HepG2 (cell line): ENCODE results near the gene BPIFB2. TPM values are rescaled to one million over a fixed set of nuclear protein-coding genes. Genes with fewer than 3 reads are reported as not detected.
A peak's percentile ranks its signal among the peaks of the same experiment; 100 is the strongest.

Source experiments
- BORCS8-MEF2B ChIP-seq: sonication (generic); formaldehyde crosslinking; IDR thresholded peaks from 2 replicates; pipeline ENCODE4 v1.8.0; 2022; ENCODE audit warnings: mild to moderate bottlenecking, missing genetic modification reagents
- CEBPB ChIP-seq: IDR thresholded peaks from 2 replicates; pipeline ENCODE4 v1.6.1; 2011; ENCODE audit warnings: low read depth, low read length, improper control_type of control experiment, borderline replicate concordance
- GMEB1 ChIP-seq: sonication (generic); formaldehyde crosslinking; IDR thresholded peaks from 2 replicates; pipeline ENCODE4 v1.5.1; 2020; ENCODE audit warnings: missing genetic modification reagents, mild to moderate bottlenecking, borderline replicate concordance
- HOXA5 ChIP-seq: sonication (generic); formaldehyde crosslinking; IDR thresholded peaks from 2 replicates; pipeline ENCODE4 v1.4.0; 2020; ENCODE audit warnings: missing genetic modification reagents
- IRF2 ChIP-seq: IDR thresholded peaks from 2 replicates; pipeline ENCODE4 v1.6.1; 2018; ENCODE audit warnings: missing genetic modification reagents, missing compliant biosample characterization
- JUND ChIP-seq: sonication (generic); formaldehyde crosslinking; IDR thresholded peaks from 2 replicates; pipeline ENCODE4 v1.8.0; 2022; ENCODE audit warnings: mild to moderate bottlenecking, missing genetic modification reagents
- KDM6A ChIP-seq: IDR thresholded peaks from 2 replicates; pipeline ENCODE4 v1.6.1; 2016; ENCODE audit warnings: low read depth
- NFYB ChIP-seq: sonication (generic); formaldehyde crosslinking; IDR thresholded peaks from 2 replicates; pipeline ENCODE4 v1.4.0; 2020; ENCODE audit warnings: missing genetic modification reagents
- NR2F1 ChIP-seq, 2 experiments: fragments of 450-650 bp in 1 of 2; formaldehyde crosslinking in 1 of 2; IDR thresholded peaks; 2 replicates each; pipeline versions ENCODE4 v1.5.0 to v1.6.1; 2016 to 2020; ENCODE audit warnings: mild to moderate bottlenecking in 1 of 2, missing compliant biosample characterization in 1 of 2, missing genetic modification reagents in 1 of 2, moderate library complexity in 1 of 2
- RXRB ChIP-seq: IDR thresholded peaks from 2 replicates; pipeline ENCODE4 v1.6.1; 2016; ENCODE audit warnings: borderline replicate concordance, missing genetic modification reagents, missing compliant biosample characterization
- SMARCE1 ChIP-seq: fragments of 450-650 bp; IDR thresholded peaks from 2 replicates; pipeline ENCODE4 v1.6.1; 2017; ENCODE audit warnings: borderline replicate concordance
- SUZ12 ChIP-seq: fragments of 150-350 bp; IDR thresholded peaks from 2 replicates; pipeline ENCODE4 v1.6.1; 2014; ENCODE audit warnings: low read depth, low read length
- XRCC5 ChIP-seq: fragments of 200-400 bp; formaldehyde crosslinking; optimal IDR thresholded peaks from 2 replicates; pipeline ENCODE3; 2017; ENCODE audit warnings: mild to moderate bottlenecking, low read length
- ZNF224 ChIP-seq: sonication (generic); formaldehyde crosslinking; IDR thresholded peaks from 2 replicates; pipeline ENCODE4 v1.5.0; 2020; ENCODE audit warnings: mild to moderate bottlenecking, missing genetic modification reagents
- ZNF276 ChIP-seq: sonication (generic); formaldehyde crosslinking; IDR thresholded peaks from 2 replicates; pipeline ENCODE4 v1.4.0; 2020; ENCODE audit warnings: mild to moderate bottlenecking, low read depth, missing genetic modification reagents
- ZNF3 ChIP-seq: IDR thresholded peaks from 2 replicates; pipeline ENCODE4 v1.7.0; 2017; ENCODE audit warnings: inconsistent platforms
- ZNF577 ChIP-seq: sonication (generic); formaldehyde crosslinking; IDR thresholded peaks from 2 replicates; pipeline ENCODE4 v1.4.0; 2020; ENCODE audit warnings: mild to moderate bottlenecking, low read depth, missing genetic modification reagents, borderline replicate concordance
- ZNF614 ChIP-seq: IDR thresholded peaks from 2 replicates; pipeline ENCODE4 v1.6.1; 2018; ENCODE audit warnings: missing biosample characterization, missing genetic modification reagents, inconsistent platforms, borderline replicate concordance
- ZNF660 ChIP-seq: sonication (generic); formaldehyde crosslinking; IDR thresholded peaks from 2 replicates; pipeline ENCODE4 v1.5.1; 2020; ENCODE audit warnings: mild to moderate bottlenecking, low read depth, missing genetic modification reagents, borderline replicate concordance
- ZNF674 ChIP-seq: sonication (generic); formaldehyde crosslinking; IDR thresholded peaks from 2 replicates; pipeline ENCODE4 v1.5.0; 2020; ENCODE audit warnings: low read depth, mild to moderate bottlenecking, missing genetic modification reagents
- ZNF749 ChIP-seq: sonication (generic); formaldehyde crosslinking; IDR thresholded peaks from 2 replicates; pipeline ENCODE4 v1.8.0; 2022; ENCODE audit warnings: mild to moderate bottlenecking, missing genetic modification reagents, moderate library complexity, borderline replicate concordance
- polyA plus RNA-seq, 8 experiments: library from polyadenylated mRNA; depleted of rRNA in 3 of 8; stranded (reverse) in 7 of 8; unstranded in 1 of 8; fragments of >200 nt; fragmentation: Illumina TruSeq in 4 of 8; extraction: Trizol in 4 of 8; gene quantifications; 2 replicates each; pipeline versions ENCODE4 v1.2.1 to v1.2.3, GENCODE V29; 2011 to 2016; ENCODE audit warnings: low read depth in 4 of 8, missing spikeins in 1 of 8, mixed read lengths in 1 of 8; ENCODE audit not compliant: insufficient read depth in 1 of 8
- total RNA-seq, 5 experiments: library from RNA; depleted of rRNA; stranded (reverse); fragments of >200 nt; fragmentation: Illumina TruSeq; extraction: Trizol; gene quantifications; 2 replicates each; pipeline ENCODE4 v1.2.3, GENCODE V29; 2016; ENCODE audit warnings: low read depth in 1 of 5

Gene BPIFB2
- total and polyA plus RNA-seq, 2 of the 13 experiments (the other 11 are each of a cell fraction or from before 2014, with no cell fraction given), result 54.5 to 902 TPM

- TF ChIP-seq ZNF749 (0 out of 2 replicates have a peak, but pooled peaks have one; percentile 28), GMEB1 (CRISPR knock-in tag) (no peak), ZNF660 (CRISPR knock-in tag) (no peak), ZNF276 (no peak), ZNF224 (CRISPR knock-in tag) (no peak), ZNF577 (CRISPR knock-in tag) (no peak), SMARCE1 (no peak), ZNF674 (CRISPR knock-in tag) (no peak), KDM6A (CRISPR knock-in tag) (no peak), ZNF614 (CRISPR knock-in tag) (no peak; the same call in 1 of the 2 replicates), IRF2 (CRISPR knock-in tag) (peak; percentile 62; the same call in 1 of the 2 replicates), NFYB (CRISPR knock-in tag) (no peak), JUND (no peak), SUZ12 (no peak), NR2F1 (CRISPR knock-in tag; IDR thresholded peaks at IDR 0.05) (peak in 1 of 2 experiments; percentile 21; a peak in 1 of 4 replicates), RXRB (peak; percentile 21; the same call in 1 of the 2 replicates), BORCS8-MEF2B (CRISPR knock-in tag) (no peak), XRCC5 (no peak), HOXA5 (CRISPR knock-in tag) (0 out of 2 replicates have a peak, but pooled peaks have one; percentile 33), ZNF3 (0 out of 2 replicates have a peak, but pooled peaks have one; percentile 28), CEBPB (no peak)
Observed at GRCh38 chr20:32982617-32983458, 24.7 kb upstream of the BPIFB2 start (continued).
